Activated CD4-positive, alpha-beta T cell treated with anti-CD3 and anti-CD28 coated beads, Interleukin-2, Interleukin-6, amounts not matched to agents 100 ng/mL and 50 ng/mL, durations not matched to agents 16 hours and 8 hours (primary cell): ENCODE measurements around the gene THAP11.

Source experiments
- DNase-seq: peaks from one replicate; pipeline ENCODE4 v3.0.0-alpha.2; 2020

THAP11 gene

GRCh38 chr16:67841816-67842508 lies at the start of gene THAP11:
TSS of gene THAP11 (plus strand) at chr16:67842320. CDS start at chr16:67842555, 235 bp downstream.
- peak; percentile 98 for DNase-seq

- no peak for DNase-seq
These were observed 45.9 kb upstream of the THAP11 start for GRCh38 chr16:67796099-67796718.

- DNase-seq, result no peak
These were observed 41.7 kb upstream of the THAP11 start for GRCh38 chr16:67800338-67800926.

- no peak for DNase-seq
These were observed 40.9 kb upstream of the THAP11 start for GRCh38 chr16:67801241-67801640.

- DNase-seq, result peak; percentile 69
These were observed 40.2 kb upstream of the THAP11 start for GRCh38 chr16:67801883-67802282.

GRCh38 chr16:67803894-67804293 lies 38.2 kb upstream of the THAP11 start:
- peak; percentile 18 for DNase-seq

- DNase-seq, result peak; percentile 16
These were observed 37.1 kb upstream of the THAP11 start for GRCh38 chr16:67804853-67805542.

GRCh38 chr16:67805718-67806427 lies 36.2 kb upstream of the THAP11 start:
- DNase-seq, result no peak

- peak; percentile 98 for DNase-seq
These were observed 35.5 kb upstream of the THAP11 start, which contains the start of the genes RANBP10 and TSNAXIP1 for GRCh38 chr16:67806428-67807147. TSS of gene RANBP10 (minus strand) at chr16:67806560. CDS start at chr16:67806536, 24 bp downstream. TSS of gene TSNAXIP1 (plus strand) at chr16:67806889. CDS start at chr16:67807150, 261 bp downstream.

- no peak for DNase-seq
These were observed 34.9 kb upstream of the THAP11 start for GRCh38 chr16:67807148-67807682.

- DNase-seq, result no peak
These were observed 30.2 kb upstream of the THAP11 start for GRCh38 chr16:67811899-67812298.

- no peak for DNase-seq
These were observed 27.6 kb upstream of the THAP11 start for GRCh38 chr16:67814567-67814966.

GRCh38 chr16:67820608-67821259 lies 21.4 kb upstream of the THAP11 start:
- DNase-seq, result no peak

- DNase-seq, result no peak
These were observed 19.6 kb upstream of the THAP11 start for GRCh38 chr16:67822511-67822910.

- DNase-seq, result no peak
These were observed 17.0 kb upstream of the THAP11 start for GRCh38 chr16:67825119-67825518.

GRCh38 chr16:67825906-67826305 lies 16.2 kb upstream of the THAP11 start:
- no peak for DNase-seq

- DNase-seq, result no peak
These were observed 13.5 kb upstream of the THAP11 start for GRCh38 chr16:67828651-67829050.

GRCh38 chr16:67833030-67833414 lies 9.1 kb upstream of the THAP11 start:
- no peak for DNase-seq

GRCh38 chr16:67833415-67834241 lies 8.5 kb upstream of the THAP11 start:
- peak; percentile 97 for DNase-seq

GRCh38 chr16:67834242-67834614 lies 7.9 kb upstream of the THAP11 start:
- no peak for DNase-seq
